HG03139 (cell line): Measurements from ENCODE around the gene MAPK8.

Experiments
- ATAC-seq: cut with Tn5 transposase; IDR thresholded peaks from one replicate; pipeline ENCODE4 v1.9.1; 2021; ENCODE audit not compliant: unreplicated experiment

The MAPK8 gene

GRCh38 chr10:48472501-48473069 lies 166.1 kb downstream of the MAPK8 start:
- no peak for ATAC-seq

GRCh38 chr10:48473704-48474103 lies 167.2 kb downstream of the MAPK8 start:
- ATAC-seq: no peak

- no peak for ATAC-seq
These were observed 168.4 kb downstream of the MAPK8 start for GRCh38 chr10:48474765-48475365.

GRCh38 chr10:48475943-48476278 lies 169.4 kb downstream of the MAPK8 start:
- ATAC-seq: no peak

- no peak for ATAC-seq
These were observed 170.0 kb downstream of the MAPK8 start for GRCh38 chr10:48476279-48476982.

GRCh38 chr10:48477141-48477540 lies 170.7 kb downstream of the MAPK8 start:
- no peak for ATAC-seq

- no peak for ATAC-seq
These were observed 171.1 kb downstream of the MAPK8 start for GRCh38 chr10:48477616-48478015.

GRCh38 chr10:48478469-48478868 lies 172.0 kb downstream of the MAPK8 start:
- no peak for ATAC-seq

GRCh38 chr10:48478980-48479811 lies 172.7 kb downstream of the MAPK8 start:
- no peak for ATAC-seq

- ATAC-seq: no peak
These were observed 174.2 kb downstream of the MAPK8 start for GRCh38 chr10:48480397-48481374.

GRCh38 chr10:48481385-48481784 lies 174.9 kb downstream of the MAPK8 start:
- no peak for ATAC-seq

GRCh38 chr10:48482207-48482606 lies 175.7 kb downstream of the MAPK8 start:
- ATAC-seq: no peak

GRCh38 chr10:48484911-48485310 lies 178.4 kb downstream of the MAPK8 start:
- no peak for ATAC-seq

GRCh38 chr10:48485711-48486110 lies 179.2 kb downstream of the MAPK8 start:
- ATAC-seq: no peak

- no peak for ATAC-seq
These were observed 180.8 kb downstream of the MAPK8 start for GRCh38 chr10:48487244-48487643.
